DMS79 treated with DMSO at 0.1 percent for 48 hours (cell line): ENCODE measurements around the gene ZSWIM4.
A peak's percentile ranks its signal among the peaks of the same experiment; 100 is the strongest.

Source experiments
- DNase-seq: peaks from one replicate; lab custom pipeline; 2025; lab: John Stamatoyannopoulos, UW

The ZSWIM4 gene

GRCh38 chr19:13835791-13836723, 40.8 kb downstream of the ZSWIM4 start:
- no peak for DNase-seq

GRCh38 chr19:13838435-13839129, 43.3 kb downstream of the ZSWIM4 start:
- DNase-seq: no peak

- DNase-seq: no peak
These were observed 44.1 kb downstream of the ZSWIM4 start for GRCh38 chr19:13839130-13839937.

- DNase-seq: no peak
These were observed 44.7 kb downstream of the ZSWIM4 start for GRCh38 chr19:13839938-13840304.

- no peak for DNase-seq
These were observed 45.3 kb downstream of the ZSWIM4 start for GRCh38 chr19:13840305-13841085.

GRCh38 chr19:13841086-13841961, 46.1 kb downstream of the ZSWIM4 start:
- no peak for DNase-seq

DNA sequence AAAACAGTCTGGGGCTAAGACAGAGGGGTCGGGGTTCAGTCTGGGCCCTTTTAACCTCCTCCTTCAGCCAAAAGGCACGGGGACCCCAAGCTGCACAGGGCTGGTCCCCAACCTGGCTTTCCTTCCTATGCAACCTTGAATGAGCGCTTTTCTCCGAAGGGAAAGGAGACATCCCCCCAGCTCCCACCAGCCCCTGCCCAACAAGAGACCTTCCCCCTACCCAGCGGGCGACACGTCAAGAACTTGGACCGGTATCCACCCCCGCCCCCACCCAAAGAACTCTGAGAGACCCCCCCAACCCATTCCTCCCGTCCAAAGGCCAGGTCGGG, 46.7 kb downstream of the ZSWIM4 start:
- no peak for DNase-seq

GRCh38 chr19:13842291-13843103, 47.3 kb downstream of the ZSWIM4 start:
- peak; percentile 28 for DNase-seq

DNA sequence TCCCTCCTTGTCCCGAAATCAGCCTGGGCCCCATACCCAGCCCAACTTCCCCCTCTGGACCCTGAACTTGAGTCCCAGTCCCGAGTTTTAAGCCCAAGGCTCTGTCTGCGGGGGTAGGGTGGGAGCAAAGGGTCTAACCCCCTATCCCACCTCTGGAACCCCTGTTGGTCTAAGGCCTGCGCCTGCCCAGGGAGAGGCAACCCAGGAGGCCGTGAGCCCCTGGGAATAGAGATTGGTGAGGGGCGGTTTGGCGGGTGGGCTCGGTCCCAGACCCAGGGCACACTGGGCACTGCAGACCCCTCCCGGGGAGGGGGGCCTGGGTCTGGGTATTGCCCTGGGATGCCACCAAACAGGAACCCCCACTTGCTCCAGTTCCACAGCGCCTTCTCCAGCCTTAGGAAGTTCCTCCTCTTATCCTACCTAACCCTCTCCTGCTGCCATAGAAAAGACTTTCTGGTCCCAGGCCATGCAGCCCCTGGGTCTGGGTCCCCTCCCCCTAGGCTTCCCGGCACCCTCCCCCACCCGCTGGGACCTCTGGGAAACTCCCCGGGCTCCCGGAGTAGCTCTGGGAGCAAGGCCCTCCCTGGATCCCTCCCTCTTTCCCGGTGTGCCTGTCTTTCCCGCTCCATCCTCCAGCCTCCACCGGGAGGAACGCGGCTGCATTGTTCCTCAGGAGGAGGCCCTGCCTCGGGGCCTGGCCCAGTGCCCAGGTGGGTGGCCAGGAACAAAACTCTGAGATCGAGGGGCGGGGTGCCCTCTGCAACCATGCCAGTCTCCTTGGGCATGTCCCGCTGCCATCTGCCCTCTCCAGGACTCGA, 48.1 kb downstream of the ZSWIM4 start:
- DNase-seq: peak; percentile 52

DNA sequence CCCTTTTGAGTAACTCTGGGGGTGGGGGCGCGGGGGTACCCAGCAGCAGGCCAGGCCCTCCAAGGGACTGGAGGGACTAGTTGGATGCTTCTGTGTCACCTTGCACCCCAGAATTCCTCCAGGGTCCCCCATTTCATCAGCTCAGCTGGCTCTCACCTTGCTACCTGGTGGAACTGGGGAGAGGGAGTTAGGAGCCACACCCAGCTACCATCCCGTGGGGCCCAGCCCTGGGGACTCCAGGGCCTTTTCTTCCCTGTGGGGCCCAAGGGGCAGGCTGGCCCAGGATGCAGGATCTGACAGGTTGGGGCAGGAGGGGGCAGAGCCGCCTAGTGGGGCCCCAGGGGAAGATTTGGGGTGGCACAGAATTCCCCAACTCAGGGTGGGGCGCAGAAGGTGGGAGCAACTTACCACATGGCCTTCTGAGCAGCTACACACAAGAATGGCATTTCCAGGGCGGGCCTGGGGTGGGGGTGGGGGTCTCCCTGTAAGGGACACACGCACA, 48.9 kb downstream of the ZSWIM4 start:
- DNase-seq: no peak

GRCh38 chr19:13846557-13847406, 51.5 kb downstream of the ZSWIM4 start:
- DNase-seq: peak; percentile 79

GRCh38 chr19:13847407-13848339, 52.4 kb downstream of the ZSWIM4 start:
- DNase-seq: peak; percentile 56

DNA sequence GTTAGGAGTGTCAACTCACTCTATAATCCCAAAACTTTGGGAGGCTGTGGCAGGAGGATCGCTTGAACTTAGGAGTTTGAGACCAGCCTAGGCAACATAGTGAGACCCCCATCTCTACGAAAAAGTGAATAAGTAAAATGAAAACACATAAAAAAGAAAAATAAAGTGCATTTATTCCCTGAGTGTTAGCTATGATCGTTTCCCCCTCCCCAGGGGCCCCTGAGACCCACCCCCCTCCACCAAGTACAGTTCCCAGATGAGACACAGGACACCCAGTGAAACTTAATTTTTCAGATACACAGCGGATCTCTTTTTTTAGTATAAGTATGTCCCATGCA, 53.1 kb downstream of the ZSWIM4 start:
- no peak for DNase-seq

DNA sequence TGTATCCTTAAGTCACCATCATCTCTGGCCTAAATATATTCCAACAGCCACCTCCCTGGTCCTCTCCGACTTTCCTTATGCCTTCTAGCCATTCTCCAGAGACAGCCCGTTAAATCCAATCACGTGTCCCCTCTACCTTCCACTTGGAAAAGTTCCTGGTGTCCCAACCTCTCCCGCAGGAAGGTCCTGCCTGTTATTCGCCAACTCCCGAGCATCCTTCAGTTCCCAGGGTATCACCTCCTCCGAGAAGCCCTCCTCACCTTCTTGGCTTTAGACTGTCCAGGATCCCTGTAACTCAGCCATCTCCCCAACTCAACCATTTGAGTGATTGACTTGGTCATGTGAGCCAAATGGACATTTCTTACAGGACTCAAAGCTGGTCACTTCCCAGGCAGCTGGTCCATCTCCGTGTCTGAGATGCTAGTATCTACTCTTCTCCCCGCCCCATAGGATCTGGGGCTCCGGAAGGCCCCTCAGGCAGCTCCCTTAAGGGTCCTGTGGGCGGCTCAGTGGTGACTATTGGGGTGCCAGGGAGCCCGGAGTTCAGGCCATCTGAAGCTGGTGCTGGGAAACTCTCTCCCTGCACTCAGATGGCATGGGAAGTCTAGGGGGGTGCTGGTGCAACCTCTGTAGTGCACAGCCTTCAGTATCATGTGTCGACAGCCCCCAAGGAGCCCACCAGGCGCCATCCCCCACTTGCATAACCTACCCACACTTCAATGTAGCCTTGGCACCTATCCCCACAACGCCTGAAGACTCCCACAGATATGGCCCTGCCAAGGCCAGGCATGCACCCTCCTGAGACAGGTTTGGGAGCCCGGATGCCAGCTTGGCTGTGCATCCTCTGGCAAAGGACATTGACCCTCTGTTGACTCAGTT, 53.8 kb downstream of the ZSWIM4 start:
- DNase-seq: no peak

GRCh38 chr19:13849991-13850909, 55.0 kb downstream of the ZSWIM4 start:
- DNase-seq: peak; percentile 48
